GM21526 (cell line): Measurements from ENCODE around the gene PPP4R3A.
"Not testable (repeated sequence)": the region's sequence is repeated elsewhere in the genome, so short reads cannot be mapped to it uniquely, and the experiment has no call there.

ENCODE experiments used
- ATAC-seq: cut with Tn5 transposase; IDR thresholded peaks from one replicate; pipeline ENCODE4 v1.9.1; 2021; ENCODE audit warnings: moderate library complexity; ENCODE audit not compliant: unreplicated experiment, low FRiP score

PPP4R3A gene

GRCh38 chr14:91506226-91506625 is 3.9 kb downstream of the PPP4R3A start:
- ATAC-seq = no peak

- ATAC-seq = no peak
Measured at GRCh38 chr14:91503000-91503504, 7.1 kb downstream of the PPP4R3A start.

- ATAC-seq = no peak
Measured at GRCh38 chr14:91501951-91502930, 7.9 kb downstream of the PPP4R3A start.

GRCh38 chr14:91501348-91501747 is 8.8 kb downstream of the PPP4R3A start:
- ATAC-seq = no peak

- ATAC-seq = no peak
Measured at GRCh38 chr14:91496790-91497189, 13.3 kb downstream of the PPP4R3A start.

- not testable (repeated sequence) for ATAC-seq
Measured at GRCh38 chr14:91494392-91495065, 15.6 kb downstream of the PPP4R3A start.

GRCh38 chr14:91493169-91493568 is 16.9 kb downstream of the PPP4R3A start:
- ATAC-seq = no peak

- no peak for ATAC-seq
Measured at GRCh38 chr14:91484744-91485143, 25.4 kb downstream of the PPP4R3A start.

GRCh38 chr14:91484186-91484585 is 25.9 kb downstream of the PPP4R3A start:
- no peak for ATAC-seq

GRCh38 chr14:91482263-91483013 is 27.7 kb downstream of the PPP4R3A start:
- ATAC-seq = no peak

GRCh38 chr14:91477388-91477787 is 32.7 kb downstream of the PPP4R3A start:
- ATAC-seq = no peak

- no peak for ATAC-seq
Measured at GRCh38 chr14:91473046-91473445, 37.1 kb downstream of the PPP4R3A start.

GRCh38 chr14:91470216-91470615 is 39.9 kb downstream of the PPP4R3A start:
- no peak for ATAC-seq

GRCh38 chr14:91466192-91466591 is 43.9 kb downstream of the PPP4R3A start:
- no peak for ATAC-seq

GRCh38 chr14:91464615-91465205 is 45.4 kb downstream of the PPP4R3A start:
- no peak for ATAC-seq

GRCh38 chr14:91458612-91459011 is 51.5 kb downstream of the PPP4R3A start:
- ATAC-seq = no peak

GRCh38 chr14:91456283-91456682 is 53.8 kb downstream of the PPP4R3A start:
- no peak for ATAC-seq

GRCh38 chr14:91454580-91454979 is 55.5 kb downstream of the PPP4R3A start:
- no peak for ATAC-seq

- ATAC-seq = no peak
Measured at GRCh38 chr14:91454155-91454554, 56.0 kb downstream of the PPP4R3A start.

- no peak for ATAC-seq
Measured at GRCh38 chr14:91453744-91454143, 56.4 kb downstream of the PPP4R3A start.
